Mammary epithelial cell (primary cell): ENCODE measurements around the gene TOGARAM2.

Source experiments
- CTCF ChIP-seq, 2 donors: IDR thresholded peaks in 1 of 2; conservative IDR thresholded peaks in 1 of 2; 2 replicates each; pipeline ENCODE4 v1.5.1; 2011 to 2012; ENCODE audit warnings: inconsistent platforms in 2 of 2, low read length in 2 of 2, mild to moderate bottlenecking in 2 of 2, control low read depth in 1 of 2, low read depth in 1 of 2; ENCODE audit not compliant: insufficient read depth in 1 of 2; ENCODE audit errors: extremely low read depth in 1 of 2
- EZH2 ChIP-seq: IDR thresholded peaks from 2 replicates; pipeline ENCODE4 v1.6.1; 2012; ENCODE audit warnings: low read length, inconsistent platforms, borderline replicate concordance

GRCh38 chr2:29056452-29056851 lies 75.4 kb downstream of the TOGARAM2 start:
- TF ChIP-seq CTCF (conservative IDR thresholded peaks at IDR 0.05 in 1 of 2, IDR thresholded peaks at IDR 0.05 in 1 of 2; ENCODE audit: extremely low read depth in 1 of 2, insufficient read depth in 1 of 2, low read depth in 1 of 2, low read length in 2 of 2), result no peak
- TF ChIP-seq EZH2, result no peak
